Lower lobe of right lung (tissue), 2 donors: Measurements from ENCODE around the gene SMIM45.

Experiments used
- ATAC-seq, 2 donors: fragments of 200-7000 bp; cut with Tn5 transposase; one replicate each; pipeline ENCODE4 v1.9.1; 2020 to 2022; ENCODE audit warnings: mild to moderate bottlenecking in 2 of 2, moderate library complexity in 2 of 2
- DNase-seq: peaks from one replicate; pipeline ENCODE4 v3.0.0-alpha.2; 2020
- H3K27ac ChIP-seq: fragments of 200-600 bp; one replicate; pipeline ENCODE4 v1.8.0; 2022
- H3K27me3 ChIP-seq: fragments of 200-600 bp; one replicate; pipeline ENCODE4 v1.8.0; 2022; ENCODE audit warnings: low read depth
- H3K36me3 ChIP-seq: fragments of 200-600 bp; one replicate; pipeline ENCODE4 v1.8.0; 2022; ENCODE audit warnings: mild to moderate bottlenecking
- H3K4me1 ChIP-seq: fragments of 200-600 bp; one replicate; pipeline ENCODE4 v1.8.0; 2022
- H3K4me3 ChIP-seq: fragments of 200-600 bp; one replicate; pipeline ENCODE4 v1.8.0; 2022; ENCODE audit warnings: mild to moderate bottlenecking
- H3K9me3 ChIP-seq: fragments of 200-600 bp; one replicate; pipeline ENCODE4 v1.8.0; 2022
- CTCF ChIP-seq: fragments of 200-600 bp; IDR thresholded peaks from one replicate; pipeline ENCODE4 v1.8.0; 2022; ENCODE audit warnings: antibody characterized with exemption, mild to moderate bottlenecking
- intact Hi-C: fragments of 100-400 bp; cut with DNase I; formaldehyde crosslinking; loops from one replicate; pipeline ENCODE4 v1.11.0; 2022
- donor health status: DM: no; HTN: yes; CAD: no; lungs with severe emphysema.

SMIM45 gene

GRCh38 chr22:41951898-41952474, at the start of gene SMIM45:
SMIM45 (plus strand) TSS chr22:41952150.
- DNase-seq (no peak), ATAC-seq (no peak)
- Histone ChIP-seq H3K36me3 (no peaks in the 10 kb centered on the region), H3K27ac (no peak within 1 kb of the TSS), H3K27me3 (no peaks in the 10 kb centered on the region), H3K4me3 (no peak within 1 kb of the TSS), H3K4me1 (peaks cover 4% of the 10 kb centered on the region), H3K9me3 (no peaks in the 10 kb centered on the region)
- intact Hi-C loops: no loop called here
- no peak for TF ChIP-seq CTCF

GRCh38 chr22:41902932-41903421, 49.0 kb upstream of the SMIM45 start:
- DNase-seq (no peak), ATAC-seq (peak in 1 of 2 donors; percentile 13)

DNA sequence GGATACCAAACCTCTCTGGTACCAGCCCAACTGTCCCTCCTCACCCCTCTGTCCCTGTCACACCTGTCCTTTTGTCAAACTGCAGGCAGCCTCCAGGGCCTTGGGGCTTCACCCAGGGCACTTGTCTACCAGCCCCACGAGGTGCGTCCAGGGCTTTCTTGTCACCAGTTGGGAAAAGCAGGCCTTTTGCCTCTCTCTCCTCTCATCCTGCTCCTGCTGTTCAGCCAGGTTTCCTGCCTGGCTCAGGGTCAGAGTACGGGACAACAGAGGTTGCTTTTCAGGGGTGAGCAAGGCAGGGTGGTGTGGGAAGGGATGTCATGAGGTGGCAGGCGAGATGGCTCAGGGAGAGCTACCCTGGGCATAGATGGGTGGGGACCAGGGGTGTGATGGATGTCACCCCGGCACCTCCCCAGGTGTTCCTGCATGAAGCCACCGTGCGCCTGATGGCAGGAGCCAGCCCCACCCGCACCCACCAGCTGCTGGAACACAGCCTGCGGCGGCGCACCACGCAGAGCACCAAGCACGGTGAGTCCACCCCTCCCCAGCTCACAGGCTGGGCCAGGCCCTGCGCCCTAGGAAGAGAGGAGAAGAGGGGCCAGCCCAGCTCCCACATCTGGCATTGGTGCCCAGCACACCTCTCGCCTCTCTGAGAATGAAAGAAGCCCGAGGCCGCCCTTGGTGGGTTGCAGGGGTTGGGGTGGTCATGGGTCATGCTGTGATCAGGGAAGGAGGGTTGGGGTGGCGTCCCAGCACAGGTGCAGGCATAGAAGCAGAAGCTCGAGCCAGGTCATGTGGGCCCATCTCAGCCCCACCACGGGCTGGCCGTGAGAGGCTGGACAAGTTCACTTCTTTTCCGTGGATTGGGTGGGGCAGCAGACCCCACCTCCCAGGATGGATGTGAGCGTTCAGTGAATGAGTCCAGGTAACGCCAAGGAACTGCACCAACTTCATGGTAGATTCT, 47.2 kb upstream of the SMIM45 start:
- ATAC-seq (no peak), DNase-seq (no peak)
- no peak overlapping the region for H3K4me3 ChIP-seq
- intact Hi-C loops: no loop called here
- peaks cover 69% of the 10 kb centered on the region for H3K36me3 ChIP-seq
- TF ChIP-seq CTCF: no peak
- peaks cover 9% of the 10 kb centered on the region for H3K27me3 ChIP-seq
- peaks cover 6% of the 10 kb centered on the region for H3K4me1 ChIP-seq
- no peaks in the 10 kb centered on the region for H3K9me3 ChIP-seq
- H3K27ac ChIP-seq: no peak overlapping the region

More at GRCh38 chr22:41902932-41903421, 49.0 kb upstream of the SMIM45 start:
- no peak for TF ChIP-seq CTCF
- H3K4me1 ChIP-seq: no peaks in the 10 kb centered on the region
- no peaks in the 10 kb centered on the region for H3K9me3 ChIP-seq
- no peak overlapping the region for H3K27ac ChIP-seq
- H3K4me3 ChIP-seq: no peak overlapping the region
- H3K36me3 ChIP-seq: peaks cover 86% of the 10 kb centered on the region
- no peaks in the 10 kb centered on the region for H3K27me3 ChIP-seq
- intact Hi-C loops: no loop called here

DNA sequence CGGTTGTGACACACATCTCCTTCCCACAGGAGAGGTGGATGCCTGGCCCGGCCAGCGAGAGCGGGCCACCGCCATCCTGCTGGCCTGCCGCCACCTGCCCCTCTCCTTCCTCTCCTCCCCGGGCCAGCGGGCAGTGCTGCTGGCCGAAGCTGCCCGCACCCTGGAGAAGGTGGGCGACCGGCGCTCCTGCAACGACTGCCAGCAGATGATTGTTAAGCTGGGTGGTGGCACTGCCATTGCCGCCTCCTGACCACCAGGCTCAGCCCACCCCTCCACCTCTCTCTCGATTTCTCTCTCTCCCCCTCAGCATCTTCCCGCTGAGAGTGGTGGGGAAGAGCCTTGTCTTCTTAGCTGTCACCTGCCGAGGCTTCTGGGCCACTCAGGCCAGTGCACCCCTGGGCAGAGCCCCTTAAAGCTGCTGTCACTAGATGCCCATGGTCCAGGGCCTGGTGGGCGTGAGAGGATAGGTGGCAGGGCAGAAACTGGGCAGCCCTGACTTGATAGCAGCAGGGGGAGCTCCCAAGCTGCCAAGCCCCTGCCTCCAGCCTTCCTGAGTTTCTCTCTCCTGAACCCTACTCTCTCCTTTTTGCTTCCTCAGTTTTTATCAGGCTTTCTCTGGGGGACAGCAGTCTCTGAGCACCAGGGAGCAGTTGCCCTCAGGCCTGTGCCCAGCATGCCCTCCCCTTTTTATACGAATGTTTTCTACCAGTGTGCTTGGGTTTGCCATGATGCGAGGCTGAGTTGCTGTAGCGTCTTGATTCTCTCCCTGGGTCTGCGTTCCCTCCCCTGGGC, 46.3 kb upstream of the SMIM45 start:
- Histone ChIP-seq H3K4me1 (peaks cover 9% of the 10 kb centered on the region), H3K36me3 (peaks cover 60% of the 10 kb centered on the region)
- no peak for DNase-seq

More for the DNA sequence above, 46.3 kb upstream of the SMIM45 start:
- Histone ChIP-seq H3K4me3 (no peak overlapping the region), H3K9me3 (no peaks in the 10 kb centered on the region), H3K27ac (no peak overlapping the region), H3K27me3 (peaks cover 18% of the 10 kb centered on the region)
- intact Hi-C loops: no loop called here
- no peak for ATAC-seq
- TF ChIP-seq CTCF: no peak
